Fibroblast of lung (primary cell): Measurements from ENCODE around the gene WAC. TPM values are rescaled to one million over a fixed set of nuclear protein-coding genes. Genes with fewer than 3 reads are reported as not detected.
A peak's percentile ranks its signal among the peaks of the same experiment; 100 is the strongest.
"Not testable (repeated sequence)": the region's sequence is repeated elsewhere in the genome, so short reads cannot be mapped to it uniquely, and the experiment has no call there.

ENCODE experiments used
- DNase-seq, 2 donors: peaks; one replicate each; pipeline versions ENCODE4 v3.0.0 to v3.0.0-alpha.2; 2010; ENCODE audit warnings: low read depth in 2 of 2
- H2AFZ ChIP-seq: 2 replicates; pipeline ENCODE4 v1.5.1; 2012; ENCODE audit warnings: low read length, control low read depth, inconsistent platforms
- H3K27ac ChIP-seq: 2 replicates; pipeline ENCODE4 v1.5.1; 2011; ENCODE audit warnings: low read length, control low read depth; ENCODE audit not compliant: insufficient read depth
- H3K27me3 ChIP-seq: 2 replicates; pipeline ENCODE4 v1.5.1; 2011; ENCODE audit warnings: mild to moderate bottlenecking, low read length; ENCODE audit not compliant: control insufficient read depth, insufficient read depth
- H3K36me3 ChIP-seq: 2 replicates; pipeline ENCODE4 v1.5.1; 2011; ENCODE audit warnings: low read length; ENCODE audit not compliant: control insufficient read depth, insufficient read depth
- H3K4me1 ChIP-seq: 2 replicates; pipeline ENCODE4 v1.5.1; 2011; ENCODE audit warnings: low read length; ENCODE audit not compliant: control insufficient read depth, insufficient read depth; ENCODE audit errors: extremely low read depth
- H3K4me2 ChIP-seq: 2 replicates; pipeline ENCODE4 v1.5.1; 2011; ENCODE audit warnings: low read length, control low read depth; ENCODE audit not compliant: insufficient read depth; ENCODE audit errors: extremely low read depth
- H3K4me3 ChIP-seq, 4 experiments: fragments of 200-600 bp in 1 of 4; sonication (generic) in 1 of 4; replicated peaks in 1 of 4; 2 replicates each; pipeline ENCODE4 v1.5.1; 2011 to 2016; ENCODE audit warnings: low read length in 4 of 4, low read depth in 3 of 4, mild to moderate bottlenecking in 3 of 4, control low read depth in 2 of 4, inconsistent platforms in 1 of 4, mixed read lengths in 1 of 4; ENCODE audit not compliant: insufficient read depth in 1 of 4; ENCODE audit errors: control extremely low read depth in 1 of 4
- H3K79me2 ChIP-seq: 2 replicates; pipeline ENCODE4 v1.5.1; 2012; ENCODE audit warnings: mild to moderate bottlenecking, low read length, inconsistent platforms; ENCODE audit not compliant: control insufficient read depth, insufficient read depth
- H3K9ac ChIP-seq: 2 replicates; pipeline ENCODE4 v1.5.1; 2011; ENCODE audit warnings: mild to moderate bottlenecking, low read length, control low read depth; ENCODE audit not compliant: insufficient read depth
- H3K9me3 ChIP-seq: 2 replicates; pipeline ENCODE4 v1.5.1; 2012; ENCODE audit warnings: low read depth, low read length; ENCODE audit not compliant: control insufficient read depth, insufficient read depth
- H4K20me1 ChIP-seq: 2 replicates; pipeline ENCODE4 v1.5.1; 2011; ENCODE audit warnings: low read length; ENCODE audit not compliant: control insufficient read depth, insufficient read depth; ENCODE audit errors: extremely low read depth
- EZH2 ChIP-seq: IDR thresholded peaks from 2 replicates; pipeline ENCODE4 v1.5.1; 2012; ENCODE audit warnings: low read length, control low read depth, mild to moderate bottlenecking; ENCODE audit errors: missing control alignments
- polyA plus RNA-seq, 2 donors: library from polyadenylated mRNA; depleted of rRNA in 1 of 2; stranded (reverse) in 1 of 2; unstranded in 1 of 2; fragments of >200 nt; gene quantifications; 2 replicates each; pipeline ENCODE4 v1.2.1, GENCODE V29; 2011 to 2012; ENCODE audit warnings: missing spikeins in 1 of 2
- total RNA-seq: library from RNA; depleted of rRNA; stranded (reverse); fragments of >200 nt; gene quantifications from 2 replicates; pipeline ENCODE4 v1.2.1, GENCODE V29; 2014
- TF ChIP-seq, protein P1 (sequence below), 2 donors: IDR thresholded peaks in 1 of 2; conservative IDR thresholded peaks in 1 of 2; 1 replicate in 1 of 2; 2 replicates in 1 of 2; pipeline ENCODE4 v1.5.1; 2011 to 2012; ENCODE audit warnings: low read length in 2 of 2, control low read depth in 1 of 2, inconsistent platforms in 1 of 2, low read depth in 1 of 2, mild to moderate bottlenecking in 1 of 2

The WAC gene
- total and polyA plus RNA-seq, 2 donors (not counting 1 experiment from before 2014, with no cell fraction given): 65.7 to 94.2 TPM

DNA sequence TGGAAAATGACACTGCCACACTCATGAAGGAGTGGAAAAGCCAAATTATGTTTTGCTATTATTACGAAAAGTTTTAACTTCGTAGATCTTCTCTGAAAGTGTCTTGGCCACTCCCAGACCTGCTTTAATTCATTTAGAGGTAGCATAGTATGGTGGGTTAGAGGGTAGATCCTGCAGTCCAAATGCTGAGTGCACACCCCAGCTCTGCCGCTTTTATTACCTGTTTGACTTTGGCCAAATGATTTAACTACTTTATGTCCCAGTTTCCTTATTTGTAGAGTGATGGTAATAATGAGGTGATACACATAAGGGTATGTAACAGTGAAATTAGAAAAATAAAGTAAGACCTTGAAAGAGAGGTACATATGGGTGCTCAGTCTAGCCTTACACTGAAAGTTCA, 23.6 kb upstream of the WAC start:
- TF ChIP-seq, protein P1, sequence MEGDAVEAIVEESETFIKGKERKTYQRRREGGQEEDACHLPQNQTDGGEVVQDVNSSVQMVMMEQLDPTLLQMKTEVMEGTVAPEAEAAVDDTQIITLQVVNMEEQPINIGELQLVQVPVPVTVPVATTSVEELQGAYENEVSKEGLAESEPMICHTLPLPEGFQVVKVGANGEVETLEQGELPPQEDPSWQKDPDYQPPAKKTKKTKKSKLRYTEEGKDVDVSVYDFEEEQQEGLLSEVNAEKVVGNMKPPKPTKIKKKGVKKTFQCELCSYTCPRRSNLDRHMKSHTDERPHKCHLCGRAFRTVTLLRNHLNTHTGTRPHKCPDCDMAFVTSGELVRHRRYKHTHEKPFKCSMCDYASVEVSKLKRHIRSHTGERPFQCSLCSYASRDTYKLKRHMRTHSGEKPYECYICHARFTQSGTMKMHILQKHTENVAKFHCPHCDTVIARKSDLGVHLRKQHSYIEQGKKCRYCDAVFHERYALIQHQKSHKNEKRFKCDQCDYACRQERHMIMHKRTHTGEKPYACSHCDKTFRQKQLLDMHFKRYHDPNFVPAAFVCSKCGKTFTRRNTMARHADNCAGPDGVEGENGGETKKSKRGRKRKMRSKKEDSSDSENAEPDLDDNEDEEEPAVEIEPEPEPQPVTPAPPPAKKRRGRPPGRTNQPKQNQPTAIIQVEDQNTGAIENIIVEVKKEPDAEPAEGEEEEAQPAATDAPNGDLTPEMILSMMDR (conservative IDR thresholded peaks at IDR 0.05 in 1 of 2, IDR thresholded peaks at IDR 0.05 in 1 of 2; ENCODE audit: low read depth in 1 of 2, low read length in 2 of 2): no peak
- no peak for TF ChIP-seq EZH2
- Histone ChIP-seq H2AFZ (no peak overlapping the region), H4K20me1 (no peaks in the 10 kb centered on the region), H3K4me2 (no peak overlapping the region), H3K4me3 (no peak overlapping the region), H3K79me2 (no peaks in the 10 kb centered on the region), H3K27ac (no peak overlapping the region), H3K36me3 (no peaks in the 10 kb centered on the region), H3K27me3 (no peaks in the 10 kb centered on the region), H3K9ac (no peak overlapping the region), H3K4me1 (no peaks in the 10 kb centered on the region), H3K9me3 (no peaks in the 10 kb centered on the region)
- no peak for DNase-seq

DNA sequence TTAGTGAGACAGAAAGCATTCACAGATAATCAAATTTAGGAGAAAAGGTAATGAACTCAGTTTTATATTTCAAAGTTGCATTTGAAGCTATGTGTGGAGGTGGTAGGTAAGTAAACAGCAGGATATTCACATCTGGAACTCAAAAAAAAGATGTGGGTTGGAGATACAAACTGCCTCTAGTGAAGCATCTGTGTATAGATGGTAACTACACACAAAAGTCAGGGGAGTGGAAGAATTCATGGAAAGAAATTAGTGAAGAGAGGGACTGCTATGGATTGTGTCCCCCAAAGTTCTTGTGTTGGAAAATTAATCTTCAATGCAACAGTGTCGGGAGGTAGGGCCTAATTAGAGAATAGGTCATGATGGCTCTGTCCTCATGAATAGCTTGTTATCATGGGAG, 18.3 kb upstream of the WAC start:
- Histone ChIP-seq H3K27me3 (no peaks in the 10 kb centered on the region), H3K4me3 (no peak overlapping the region), H3K36me3 (no peaks in the 10 kb centered on the region), H3K4me2 (no peak overlapping the region), H3K9me3 (no peaks in the 10 kb centered on the region), H3K79me2 (no peaks in the 10 kb centered on the region), H2AFZ (no peak overlapping the region), H3K4me1 (no peaks in the 10 kb centered on the region), H3K27ac (no peak overlapping the region), H3K9ac (no peak overlapping the region), H4K20me1 (no peaks in the 10 kb centered on the region)
- TF ChIP-seq, protein P1 (conservative IDR thresholded peaks at IDR 0.05 in 1 of 2, IDR thresholded peaks at IDR 0.05 in 1 of 2; ENCODE audit: low read depth in 1 of 2, low read length in 2 of 2): no peak
- no peak for TF ChIP-seq EZH2
- DNase-seq: no peak

DNA sequence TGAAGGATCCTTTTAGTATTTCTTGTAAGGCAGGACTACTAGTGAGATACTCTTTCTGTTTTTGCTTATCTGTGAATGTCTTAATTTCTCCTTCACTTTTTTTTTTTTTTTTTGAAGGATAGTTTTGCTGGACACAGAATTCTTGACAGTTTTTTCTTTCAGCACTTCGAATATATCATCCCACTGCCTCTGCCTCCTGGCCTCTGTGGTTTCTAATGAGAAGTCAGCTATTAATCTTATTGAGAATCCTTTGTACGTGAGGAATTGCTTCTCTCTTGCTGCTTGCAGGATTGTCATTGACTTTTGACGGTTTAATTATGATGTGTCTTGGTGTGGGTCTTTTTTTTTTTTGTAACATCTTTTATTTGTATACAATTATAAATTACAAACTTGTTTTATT, 12.6 kb upstream of the WAC start:
- no peak overlapping the region for H2AFZ ChIP-seq
- no peaks in the 10 kb centered on the region for H3K4me1 ChIP-seq
- H3K9ac ChIP-seq: no peak overlapping the region
- H3K4me2 ChIP-seq: no peak overlapping the region
- no peak overlapping the region for H3K27ac ChIP-seq
- H3K4me3 ChIP-seq: no peak overlapping the region
- H3K9me3 ChIP-seq: no peaks in the 10 kb centered on the region
- TF ChIP-seq, protein P1 (conservative IDR thresholded peaks at IDR 0.05 in 1 of 2, IDR thresholded peaks at IDR 0.05 in 1 of 2; ENCODE audit: low read depth in 1 of 2, low read length in 2 of 2): no peak
- TF ChIP-seq EZH2: no peak
- no peaks in the 10 kb centered on the region for H3K79me2 ChIP-seq
- H4K20me1 ChIP-seq: no peaks in the 10 kb centered on the region
- no peaks in the 10 kb centered on the region for H3K36me3 ChIP-seq
- no peaks in the 10 kb centered on the region for H3K27me3 ChIP-seq
- peak in 1 of 2 donors; percentile 64 for DNase-seq

DNA sequence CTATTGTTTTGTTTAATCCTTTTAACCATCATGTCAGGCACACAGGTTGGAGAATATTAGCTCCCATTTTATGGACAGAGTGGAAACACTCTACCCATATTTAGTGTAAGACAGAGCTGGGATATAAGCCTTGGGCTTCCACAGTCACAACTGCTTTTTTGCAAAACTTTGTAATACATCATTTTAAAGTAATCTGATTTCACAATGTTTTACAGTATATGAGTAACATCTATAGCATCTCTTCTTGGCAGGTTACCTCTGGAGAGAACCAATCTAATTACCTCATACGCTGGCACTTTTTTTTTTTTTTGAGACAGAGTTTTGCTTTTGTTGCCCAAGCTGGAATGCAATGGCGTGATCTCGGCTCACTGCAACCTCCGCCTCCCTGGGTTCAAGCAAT, 12.1 kb upstream of the WAC start:
- not testable (repeated sequence) for H3K4me3 ChIP-seq, H3K27me3 ChIP-seq, H3K79me2 ChIP-seq, H3K27ac ChIP-seq, H3K36me3 ChIP-seq, H3K4me1 ChIP-seq, H3K9ac ChIP-seq, H3K4me2 ChIP-seq, H2AFZ ChIP-seq, H3K9me3 ChIP-seq, H4K20me1 ChIP-seq
- peak; percentile 77 to 87 for DNase-seq

DNA sequence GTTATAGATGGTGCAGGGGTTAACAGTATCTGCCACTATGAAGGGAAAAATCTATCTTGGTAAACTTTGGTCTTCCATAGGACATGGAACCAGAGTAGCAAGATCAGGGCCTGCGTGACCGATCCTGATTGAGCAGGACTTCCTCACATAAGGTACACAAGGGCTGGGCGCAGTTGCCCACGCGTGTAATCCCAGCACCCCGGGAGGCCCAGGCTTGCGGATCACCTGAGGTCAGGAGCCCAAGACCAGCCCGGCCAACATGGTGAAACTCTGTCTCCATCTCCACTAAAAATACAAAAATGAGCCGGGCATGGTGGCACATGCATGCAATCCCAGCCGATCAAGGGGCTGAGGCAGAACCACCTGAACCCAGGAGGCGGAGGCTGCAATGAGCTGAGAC, 11.0 kb upstream of the WAC start:
- not testable (repeated sequence) for H3K27me3 ChIP-seq, H3K9me3 ChIP-seq, H3K36me3 ChIP-seq, H3K27ac ChIP-seq, H3K4me3 ChIP-seq, H3K79me2 ChIP-seq, DNase-seq, H3K4me1 ChIP-seq, H3K4me2 ChIP-seq, H3K9ac ChIP-seq, H4K20me1 ChIP-seq, H2AFZ ChIP-seq
